Right lobe of liver (tissue), 4 donors: ENCODE results near the gene METAP1.

Source experiments
- CTCF ChIP-seq, 4 donors: fragments of 200-600 bp in 3 of 4; fragments of 450-650 bp in 1 of 4; IDR thresholded peaks; one replicate each; pipeline versions ENCODE4 v1.5.1 to v1.8.0; 2016 to 2022; ENCODE audit warnings: antibody characterized with exemption in 4 of 4, mild to moderate bottlenecking in 2 of 4
- POLR2A ChIP-seq: fragments of 450-650 bp; IDR thresholded peaks from one replicate; pipeline ENCODE4 v1.6.1; 2017; ENCODE audit warnings: antibody characterized with exemption, mild to moderate bottlenecking
- donor health status: DM: no; HTN: no; CAD: no.
- donor health status: DM: no; HTN: no; CAD: no.
- donor health status: DM: no; HTN: yes; CAD: no.

- TF ChIP-seq POLR2A (no peak), CTCF (IDR thresholded peaks at IDR 0.05) (no peak)
These were observed 65.7 kb downstream of the METAP1 start for GRCh38 chr4:99061048-99061700.
